HG02852 (cell line): ENCODE measurements around the gene NAA20.
"Not testable (repeated sequence)": the region's sequence is repeated elsewhere in the genome, so short reads cannot be mapped to it uniquely, and the experiment has no call there.

ENCODE experiments used
- ATAC-seq: cut with Tn5 transposase; IDR thresholded peaks from one replicate; pipeline ENCODE4 v1.9.1; 2021; ENCODE audit warnings: mild to moderate bottlenecking, moderate library complexity; ENCODE audit not compliant: unreplicated experiment

NAA20 gene

GRCh38 chr20:19990850-19991249, 26.3 kb upstream of the NAA20 start:
- ATAC-seq: no peak

- ATAC-seq: no peak
Observed at GRCh38 chr20:19991308-19991707, 25.9 kb upstream of the NAA20 start.

- ATAC-seq: no peak
Observed at GRCh38 chr20:19991854-19992253, 25.3 kb upstream of the NAA20 start.

GRCh38 chr20:19992996-19993908, 23.9 kb upstream of the NAA20 start:
- no peak for ATAC-seq

GRCh38 chr20:19993958-19994669, 23.0 kb upstream of the NAA20 start:
- no peak for ATAC-seq

- ATAC-seq: no peak
Observed at GRCh38 chr20:19995220-19995863, 21.8 kb upstream of the NAA20 start.

GRCh38 chr20:19996222-19996621, 20.9 kb upstream of the NAA20 start:
- no peak for ATAC-seq

GRCh38 chr20:19996917-19997316, 20.2 kb upstream of the NAA20 start:
- no peak for ATAC-seq

- no peak for ATAC-seq
Observed at GRCh38 chr20:19998990-19999705, 18.0 kb upstream of the NAA20 start.

- ATAC-seq: no peak
Observed at GRCh38 chr20:20000211-20000968, 16.8 kb upstream of the NAA20 start.

GRCh38 chr20:20002101-20002998, 14.8 kb upstream of the NAA20 start:
- no peak for ATAC-seq

GRCh38 chr20:20003031-20003954, 13.9 kb upstream of the NAA20 start:
- no peak for ATAC-seq

GRCh38 chr20:20003955-20004322, 13.2 kb upstream of the NAA20 start:
- not testable (repeated sequence) for ATAC-seq

GRCh38 chr20:20005342-20005741, 11.8 kb upstream of the NAA20 start:
- no peak for ATAC-seq

GRCh38 chr20:20009784-20010253, 7.3 kb upstream of the NAA20 start:
- no peak for ATAC-seq

- ATAC-seq: no peak
Observed at GRCh38 chr20:20010639-20011500, 6.3 kb upstream of the NAA20 start.

- ATAC-seq: no peak
Observed at GRCh38 chr20:20012541-20012940, 4.6 kb upstream of the NAA20 start.
